ENCODE data around the gene ADGRE3. TPM values are rescaled to one million over a fixed set of nuclear protein-coding genes. Genes with fewer than 3 reads are reported as not detected.

The ADGRE3 gene
- total and polyA plus RNA-seq, 5 donors from 2014 or later = not detected

DNA sequence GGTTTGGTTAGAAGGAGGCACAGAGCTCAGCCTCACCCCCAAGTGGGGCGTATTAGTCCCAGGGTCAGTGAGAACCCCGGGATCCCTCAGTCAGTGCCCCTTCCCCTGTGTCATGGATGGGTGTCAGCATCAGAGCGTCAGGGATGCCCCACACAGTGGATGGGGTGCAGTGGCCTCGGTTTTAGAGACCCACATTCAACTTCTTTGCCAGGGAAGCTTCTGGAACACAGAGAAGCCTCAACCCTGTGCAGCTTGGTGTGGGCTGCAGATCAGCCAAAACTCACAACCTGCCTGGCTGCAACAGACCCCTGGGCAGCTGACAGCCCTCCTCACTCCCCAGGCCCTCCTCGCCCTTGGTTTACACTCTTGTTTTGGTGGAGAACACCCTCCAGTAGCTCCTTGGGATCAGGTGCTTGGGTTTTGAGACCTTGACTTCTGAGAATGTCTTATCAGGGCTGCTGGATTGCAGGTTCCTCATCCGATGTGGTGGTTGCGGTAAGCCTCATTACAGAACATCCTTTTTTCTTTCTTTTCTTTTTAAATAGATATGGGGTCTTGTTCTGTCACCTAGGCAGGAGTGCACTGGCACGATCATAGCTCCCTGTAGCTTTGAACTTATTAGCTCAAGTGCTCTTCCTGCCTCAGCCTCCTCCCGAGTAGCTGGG, 26.2 kb upstream of the ADGRE3 start:
- no peaks in the 10 kb centered on the region for H3K9me3 ChIP-seq (ENCODE audit: control insufficient read depth in 2 of 2, low read length in 2 of 2)
- H3K4me3 ChIP-seq (ENCODE audit: low read depth, low read length) = no peak overlapping the region
- DNase-seq (no peak), ATAC-seq (ENCODE audit: low read depth in 2 of 2) (no peak)
- no peaks in the 10 kb centered on the region for H3K27me3 ChIP-seq (ENCODE audit: control insufficient read depth, insufficient read depth, low read length)
- Mint-ChIP-seq H3K4me3 (no peak overlapping the region), H3K4me1 (peaks cover 0 to 5% (median 2%) of the 10 kb centered on the region in 4 donors), H3K27me3 (no peaks in the 10 kb centered on the region), H3K36me3 (peaks cover 47% of the 10 kb centered on the region), H3K27ac (no peak overlapping the region), H3K9me3 (peaks cover 0 to 2% (median 0%) of the 10 kb centered on the region in 7 donors)
- H3K36me3 ChIP-seq (ENCODE audit: control insufficient read depth, insufficient read depth, low read length) = peaks cover 76% of the 10 kb centered on the region
- H3K27ac ChIP-seq (ENCODE audit: insufficient read depth, low read length, poor library complexity, severe bottlenecking) = no peak overlapping the region
- no peaks in the 10 kb centered on the region for H3K4me1 ChIP-seq (ENCODE audit: control insufficient read depth, insufficient read depth, low read length, poor library complexity, severe bottlenecking)

DNA sequence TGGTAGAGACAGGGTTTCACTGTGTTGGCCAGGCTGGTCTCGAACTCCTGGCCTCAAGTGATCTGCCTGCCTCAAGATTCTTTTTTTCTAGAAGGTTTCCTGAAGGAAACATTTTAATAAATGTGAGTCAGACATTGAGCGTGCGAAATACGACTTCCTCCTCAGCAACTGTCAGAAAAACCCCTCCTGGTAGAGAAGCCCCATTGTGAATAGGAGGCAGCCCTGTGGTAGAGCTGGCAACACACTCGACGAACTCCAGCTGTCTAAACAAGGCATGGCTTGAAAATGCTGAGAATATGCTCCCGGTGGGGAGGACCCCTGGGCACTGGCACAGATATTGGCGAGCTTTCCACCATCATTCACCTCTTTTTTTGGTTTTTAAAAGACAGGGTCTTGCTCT, 25.0 kb upstream of the ADGRE3 start:
- Histone ChIP-seq H3K9me3 (ENCODE audit: control insufficient read depth in 2 of 2, low read length in 2 of 2) (no peaks in the 10 kb centered on the region), H3K36me3 (ENCODE audit: control insufficient read depth, insufficient read depth, low read length) (peaks cover 74% of the 10 kb centered on the region), H3K4me1 (ENCODE audit: control insufficient read depth, insufficient read depth, low read length, poor library complexity, severe bottlenecking) (no peaks in the 10 kb centered on the region), H3K27me3 (ENCODE audit: control insufficient read depth, insufficient read depth, low read length) (no peaks in the 10 kb centered on the region), H3K4me3 (ENCODE audit: low read depth, low read length) (no peak overlapping the region), H3K27ac (ENCODE audit: insufficient read depth, low read length, poor library complexity, severe bottlenecking) (no peak overlapping the region)
- Mint-ChIP-seq H3K4me3 (peak overlapping the region in 1 of 4 donors; percentile 15), H3K27me3 (no peaks in the 10 kb centered on the region), H3K27ac (peak overlapping the region in 1 of 3 donors; percentile 38), H3K36me3 (peaks cover 49% of the 10 kb centered on the region), H3K4me1 (peaks cover 0 to 5% (median 2%) of the 10 kb centered on the region in 4 donors), H3K9me3 (peaks cover 0 to 2% (median 0%) of the 10 kb centered on the region in 7 donors)
- DNase-seq (no peak), ATAC-seq (ENCODE audit: low read depth in 2 of 2) (no peak)

DNA sequence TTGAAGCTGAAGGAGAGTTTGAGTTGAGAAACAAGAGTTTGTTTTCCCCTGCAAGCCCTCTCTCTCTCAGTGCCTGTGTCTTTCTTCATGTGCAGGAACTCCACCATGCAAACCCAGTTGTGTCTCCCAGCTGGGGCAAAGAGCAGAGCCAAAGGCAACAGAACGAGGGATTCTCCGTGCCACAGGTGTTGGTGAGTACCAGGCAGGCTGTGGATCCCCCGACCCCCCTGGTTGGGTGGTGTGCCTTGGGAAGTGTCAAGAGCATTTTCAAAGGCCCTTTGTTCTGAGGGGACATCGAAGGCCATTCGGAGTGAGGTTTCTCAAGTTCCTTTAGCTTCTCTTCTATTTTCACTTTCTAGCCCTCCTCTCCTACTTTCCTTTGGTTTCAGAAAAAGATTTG, 20.8 kb upstream of the ADGRE3 start:
- Mint-ChIP-seq H3K27me3 (no peaks in the 10 kb centered on the region), H3K4me3 (no peak overlapping the region), H3K27ac (peak overlapping the region in 1 of 3 donors; percentile 90), H3K4me1 (peaks cover 7 to 20% (median 12%) of the 10 kb centered on the region in 4 donors), H3K36me3 (peaks cover 37% of the 10 kb centered on the region), H3K9me3 (no peaks in the 10 kb centered on the region)
- ATAC-seq (ENCODE audit: low read depth in 2 of 2) (no peak), DNase-seq (no peak)
- Histone ChIP-seq H3K27ac (ENCODE audit: insufficient read depth, low read length, poor library complexity, severe bottlenecking) (no peak overlapping the region), H3K4me3 (ENCODE audit: low read depth, low read length) (no peak overlapping the region), H3K36me3 (ENCODE audit: control insufficient read depth, insufficient read depth, low read length) (peaks cover 44% of the 10 kb centered on the region), H3K9me3 (ENCODE audit: control insufficient read depth in 2 of 2, low read length in 2 of 2) (no peaks in the 10 kb centered on the region), H3K27me3 (ENCODE audit: control insufficient read depth, insufficient read depth, low read length) (no peaks in the 10 kb centered on the region), H3K4me1 (ENCODE audit: control insufficient read depth, insufficient read depth, low read length, poor library complexity, severe bottlenecking) (peaks cover 4% of the 10 kb centered on the region)

DNA sequence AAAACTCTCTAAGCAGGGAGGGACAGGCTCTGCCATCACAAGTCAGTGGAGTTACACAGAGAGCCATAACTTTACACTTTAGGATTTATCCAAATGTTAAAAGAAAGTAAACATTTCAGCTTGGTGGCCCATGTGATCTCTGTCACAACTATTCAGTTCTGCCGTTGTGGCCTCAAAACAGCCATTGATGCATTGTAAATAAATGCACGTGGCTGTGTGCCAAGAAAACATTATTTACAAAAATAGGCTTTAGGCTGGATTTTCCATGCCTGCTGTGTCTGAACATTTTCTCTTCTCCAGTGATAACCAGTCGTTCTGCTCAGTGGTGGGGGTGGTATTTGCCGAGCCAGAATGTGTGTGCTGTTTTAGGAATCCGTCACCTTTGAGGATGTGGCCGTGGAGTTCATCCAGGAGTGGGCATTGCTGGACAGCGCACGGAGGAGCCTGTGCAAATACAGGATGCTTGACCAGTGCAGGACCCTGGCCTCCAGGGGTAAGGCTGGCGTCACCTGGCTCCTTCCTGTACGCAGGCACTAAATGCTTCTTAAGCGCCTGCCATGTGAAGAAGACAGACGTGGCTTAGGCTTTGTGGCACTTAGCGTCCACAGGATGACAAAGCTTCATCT, 20.1 kb upstream of the ADGRE3 start:
- Mint-ChIP-seq H3K4me1 (peaks cover 10 to 25% (median 16%) of the 10 kb centered on the region in 4 donors), H3K4me3 (no peak overlapping the region), H3K36me3 (peaks cover 31% of the 10 kb centered on the region), H3K27ac (no peak overlapping the region), H3K9me3 (peaks cover 0 to under 1% (median 0%) of the 10 kb centered on the region in 7 donors), H3K27me3 (no peaks in the 10 kb centered on the region)
- H3K4me1 ChIP-seq (ENCODE audit: control insufficient read depth, insufficient read depth, low read length, poor library complexity, severe bottlenecking) = peaks cover 8% of the 10 kb centered on the region
- DNase-seq (no peak), ATAC-seq (ENCODE audit: low read depth in 2 of 2) (no peak)
- H3K4me3 ChIP-seq (ENCODE audit: low read depth, low read length) = no peak overlapping the region
- H3K9me3 ChIP-seq (ENCODE audit: control insufficient read depth in 2 of 2, low read length in 2 of 2) = no peaks in the 10 kb centered on the region
- no peaks in the 10 kb centered on the region for H3K27me3 ChIP-seq (ENCODE audit: control insufficient read depth, insufficient read depth, low read length)
- H3K27ac ChIP-seq (ENCODE audit: insufficient read depth, low read length, poor library complexity, severe bottlenecking) = no peak overlapping the region
- peaks cover 37% of the 10 kb centered on the region for H3K36me3 ChIP-seq (ENCODE audit: control insufficient read depth, insufficient read depth, low read length)

DNA sequence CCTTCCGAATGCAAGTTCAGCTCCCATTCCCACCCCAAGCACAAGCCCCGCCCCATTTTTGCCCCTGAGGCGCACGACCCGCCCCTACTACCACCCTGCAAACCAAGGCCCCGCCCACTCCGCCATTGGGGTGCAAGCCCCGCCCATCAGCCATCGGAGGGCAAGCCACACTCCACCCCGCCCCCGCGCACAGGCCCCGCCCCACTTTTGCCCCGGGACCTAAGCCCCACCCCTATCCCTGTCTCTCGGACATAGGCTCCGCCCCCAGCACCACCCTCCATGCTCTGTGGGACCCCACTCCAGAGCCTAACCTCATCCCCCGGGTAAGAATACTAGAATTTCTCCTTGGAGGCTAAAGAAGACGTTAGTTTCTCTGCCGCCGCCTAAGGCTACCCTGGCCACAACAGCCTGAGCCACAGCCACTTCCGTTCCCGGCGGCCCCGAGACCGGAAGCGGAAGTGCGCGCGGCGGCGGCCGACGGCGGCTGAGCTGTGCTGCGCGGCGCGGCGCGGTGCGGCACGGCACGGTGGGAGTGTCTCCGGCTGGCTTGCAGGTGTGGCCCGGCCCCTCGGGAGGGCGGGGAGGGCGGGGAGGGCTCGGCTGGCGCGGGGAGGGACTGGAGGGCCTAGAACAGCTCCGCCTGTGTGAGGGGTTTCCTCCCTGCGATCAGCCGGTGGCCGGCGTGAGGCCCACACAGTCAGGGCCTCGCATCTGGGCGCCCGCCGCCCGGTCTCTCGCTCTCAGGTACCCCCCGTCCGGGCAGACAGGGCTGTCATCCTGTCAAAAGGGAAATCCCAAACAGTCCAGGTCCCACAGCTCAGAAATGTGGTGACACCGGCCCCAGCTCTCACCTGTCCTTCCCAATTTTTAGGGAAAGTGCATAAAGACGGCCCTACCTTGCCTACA, 15.2 kb upstream of the ADGRE3 start, which contains the start of gene ZNF333:
ZNF333 (plus strand) TSS at position 451 of the 906 bp plus-strand sequence. CDS start 3,444 bp downstream, outside the sequence.
- H3K36me3 ChIP-seq (ENCODE audit: control insufficient read depth, insufficient read depth, low read length) = peaks cover 5% of the 10 kb centered on the region
- Mint-ChIP-seq H3K4me3 (peak within 1 kb of the TSS; percentile 93 to 98 (median 96)), H3K9me3 (peaks cover 0 to 3% (median 0%) of the 10 kb centered on the region in 7 donors), H3K36me3 (peaks cover 10% of the 10 kb centered on the region), H3K27me3 (peaks cover 4% of the 10 kb centered on the region), H3K27ac (peak within 1 kb of the TSS; percentile 92 to 99 (median 96)), H3K4me1 (peaks cover 5 to 40% (median 20%) of the 10 kb centered on the region in 4 donors)
- H3K4me3 ChIP-seq (ENCODE audit: low read depth, low read length) = peak within 1 kb of the TSS; percentile 84
- H3K9me3 ChIP-seq (ENCODE audit: control insufficient read depth in 2 of 2, low read length in 2 of 2) = no peaks in the 10 kb centered on the region
- DNase-seq (peak; percentile 95), ATAC-seq (ENCODE audit: low read depth in 2 of 2) (peak; percentile 92 to 95)
- peaks cover 13% of the 10 kb centered on the region for H3K4me1 ChIP-seq (ENCODE audit: control insufficient read depth, insufficient read depth, low read length, poor library complexity, severe bottlenecking)
- no peaks in the 10 kb centered on the region for H3K27me3 ChIP-seq (ENCODE audit: control insufficient read depth, insufficient read depth, low read length)
- H3K27ac ChIP-seq (ENCODE audit: insufficient read depth, low read length, poor library complexity, severe bottlenecking) = peak within 1 kb of the TSS; percentile 95

DNA sequence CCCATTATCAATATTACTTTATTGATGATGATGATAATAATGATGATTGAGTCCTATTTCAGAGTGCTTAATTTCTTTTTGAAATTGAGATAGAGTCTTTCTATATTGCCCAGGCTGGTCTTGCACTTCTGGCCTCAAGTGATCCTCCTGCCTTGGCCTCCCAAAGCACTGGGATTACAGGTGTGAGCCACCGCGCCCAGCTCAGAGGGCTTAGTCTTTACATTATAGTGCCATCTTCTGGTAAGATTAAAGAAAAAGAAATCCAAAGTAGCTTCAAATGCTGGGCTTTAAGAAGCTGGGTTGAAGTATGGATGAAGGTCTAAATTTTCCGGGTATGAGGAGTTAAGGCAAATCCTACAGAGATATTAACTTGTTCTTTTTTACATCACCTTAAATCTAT, 11.8 kb upstream of the ADGRE3 start:
- H3K9me3 Mint-ChIP-seq = peaks cover 0 to 3% (median 0%) of the 10 kb centered on the region in 7 donors
- H3K27ac Mint-ChIP-seq = peak overlapping the region in 1 of 3 donors; percentile 39
- H3K27me3 Mint-ChIP-seq = peaks cover 4% of the 10 kb centered on the region
- Histone ChIP-seq H3K4me3 (ENCODE audit: low read depth, low read length) (no peak overlapping the region), H3K4me1 (ENCODE audit: control insufficient read depth, insufficient read depth, low read length, poor library complexity, severe bottlenecking) (peaks cover 13% of the 10 kb centered on the region), H3K27me3 (ENCODE audit: control insufficient read depth, insufficient read depth, low read length) (no peaks in the 10 kb centered on the region), H3K27ac (ENCODE audit: insufficient read depth, low read length, poor library complexity, severe bottlenecking) (no peak overlapping the region), H3K9me3 (ENCODE audit: control insufficient read depth in 2 of 2, low read length in 2 of 2) (no peaks in the 10 kb centered on the region), H3K36me3 (ENCODE audit: control insufficient read depth, insufficient read depth, low read length) (no peaks in the 10 kb centered on the region)
- ATAC-seq (ENCODE audit: low read depth in 2 of 2) (no peak), DNase-seq (peak in 2 of 3 donors; percentile 15 to 46)
- H3K36me3 Mint-ChIP-seq = no peaks in the 10 kb centered on the region
- H3K4me1 Mint-ChIP-seq = peaks cover 5 to 34% (median 13%) of the 10 kb centered on the region in 4 donors
- peak overlapping the region in 2 of 4 donors; percentile 53 to 74 for H3K4me3 Mint-ChIP-seq

DNA sequence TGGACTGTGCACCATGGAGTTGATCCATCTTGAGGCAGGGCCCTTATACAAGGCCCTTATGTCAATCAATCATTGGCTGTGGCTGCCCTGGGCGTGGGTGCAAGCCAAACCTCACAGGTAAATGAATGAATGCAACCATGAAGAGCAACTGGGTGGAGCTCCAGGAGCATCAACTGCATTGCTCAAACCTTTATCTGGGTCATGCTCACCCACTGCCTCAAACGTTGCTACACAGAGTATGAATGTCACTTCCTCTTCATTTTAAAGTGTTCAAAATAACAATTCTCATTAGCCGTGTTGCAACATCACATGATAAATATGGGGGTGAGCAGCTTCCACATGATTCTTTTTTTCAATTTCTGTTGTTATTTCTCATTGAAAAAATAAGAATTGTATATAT, 8.8 kb upstream of the ADGRE3 start:
- no peak overlapping the region for H3K27ac Mint-ChIP-seq

More for the DNA sequence above, 8.8 kb upstream of the ADGRE3 start:
- Histone ChIP-seq H3K4me3 (ENCODE audit: low read depth, low read length) (no peak overlapping the region), H3K27ac (ENCODE audit: insufficient read depth, low read length, poor library complexity, severe bottlenecking) (no peak overlapping the region), H3K4me1 (ENCODE audit: control insufficient read depth, insufficient read depth, low read length, poor library complexity, severe bottlenecking) (no peaks in the 10 kb centered on the region), H3K27me3 (ENCODE audit: control insufficient read depth, insufficient read depth, low read length) (no peaks in the 10 kb centered on the region), H3K36me3 (ENCODE audit: control insufficient read depth, insufficient read depth, low read length) (no peaks in the 10 kb centered on the region), H3K9me3 (ENCODE audit: control insufficient read depth in 2 of 2, low read length in 2 of 2) (no peaks in the 10 kb centered on the region)
- peak in 2 of 3 donors; percentile 16 to 28 for DNase-seq
- Mint-ChIP-seq H3K27me3 (peaks cover 1% of the 10 kb centered on the region), H3K36me3 (no peaks in the 10 kb centered on the region), H3K9me3 (no peaks in the 10 kb centered on the region), H3K4me3 (no peak overlapping the region), H3K4me1 (peaks cover 0 to 8% (median 0%) of the 10 kb centered on the region in 4 donors)
- ATAC-seq (ENCODE audit: low read depth in 2 of 2) = peak in 1 of 2 donors; percentile 37

Data from CD4-positive, CD25-positive, alpha-beta regulatory T cell (primary cell).